Upper lobe of right lung (tissue), 1 donor: Measurements from ENCODE around the gene NPVF. TPM values are rescaled to one million over a fixed set of nuclear protein-coding genes. Genes with fewer than 3 reads are reported as not detected.

Source experiments
- ATAC-seq: fragments of 200-7000 bp; cut with Tn5 transposase; one replicate; pipeline ENCODE4 v1.9.1; 2020; ENCODE audit warnings: mild to moderate bottlenecking, moderate library complexity
- DNase-seq: peaks from one replicate; pipeline ENCODE4 v3.0.0-alpha.2; 2020
- H3K27ac ChIP-seq: fragments of 200-600 bp; one replicate; pipeline ENCODE4 v1.8.0; 2022
- H3K27me3 ChIP-seq: fragments of 200-600 bp; one replicate; pipeline ENCODE4 v1.8.0; 2022; ENCODE audit warnings: mild to moderate bottlenecking
- H3K36me3 ChIP-seq: fragments of 200-600 bp; one replicate; pipeline ENCODE4 v1.8.0; 2022
- H3K4me1 ChIP-seq: fragments of 200-600 bp; one replicate; pipeline ENCODE4 v1.8.0; 2022
- H3K4me3 ChIP-seq: fragments of 200-600 bp; one replicate; pipeline ENCODE4 v1.8.0; 2022; ENCODE audit warnings: mild to moderate bottlenecking
- H3K9me3 ChIP-seq: fragments of 200-600 bp; one replicate; pipeline ENCODE4 v1.8.0; 2022
- intact Hi-C: fragments of 100-400 bp; cut with DNase I; formaldehyde crosslinking; loops from one replicate; pipeline ENCODE4 v1.11.0; 2022
- total RNA-seq: library from RNA; stranded (reverse); fragmentation: NEBNext Ultra II Directional; extraction: Animal tissue kit (Norgen Biotek cat#: 25700); gene quantifications from one replicate; pipeline ENCODE4 v1.2.1, GENCODE V29; 2021
- TF ChIP-seq, protein P1 (sequence below): fragments of 200-600 bp; IDR thresholded peaks from one replicate; pipeline ENCODE4 v1.8.0; 2022; ENCODE audit warnings: antibody characterized with exemption
- donor health status: DM: no; HTN: yes; CAD: no; lungs with severe emphysema.

NPVF gene
- total RNA-seq, 1 donor from 2014 or later: not detected

DNA sequence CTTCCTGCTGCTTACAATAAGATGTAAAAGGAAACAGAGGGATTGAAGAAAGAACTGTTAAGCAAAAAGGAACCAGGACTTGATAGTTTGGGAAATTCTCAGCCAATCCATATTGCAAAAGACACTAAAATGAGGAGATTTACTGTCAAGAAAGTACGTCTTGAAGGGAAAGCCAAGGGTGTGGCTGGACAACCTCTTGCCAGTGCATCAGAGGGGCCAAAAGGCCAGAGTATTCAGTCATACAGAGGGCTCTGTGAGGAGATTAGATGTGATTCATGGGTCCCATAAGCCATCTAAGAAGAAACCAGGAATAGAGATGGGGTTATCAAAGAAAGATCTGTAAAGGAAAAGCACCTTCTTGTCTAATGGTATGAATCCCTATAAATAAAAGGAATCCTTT, 25.4 kb upstream of the NPVF start:
- DNase-seq (no peak), ATAC-seq (no peak)
- Histone ChIP-seq H3K4me3 (no peak overlapping the region), H3K27ac (no peak overlapping the region), H3K36me3 (no peaks in the 10 kb centered on the region), H3K9me3 (no peaks in the 10 kb centered on the region), H3K4me1 (no peaks in the 10 kb centered on the region), H3K27me3 (no peaks in the 10 kb centered on the region)
- TF ChIP-seq, protein P1, sequence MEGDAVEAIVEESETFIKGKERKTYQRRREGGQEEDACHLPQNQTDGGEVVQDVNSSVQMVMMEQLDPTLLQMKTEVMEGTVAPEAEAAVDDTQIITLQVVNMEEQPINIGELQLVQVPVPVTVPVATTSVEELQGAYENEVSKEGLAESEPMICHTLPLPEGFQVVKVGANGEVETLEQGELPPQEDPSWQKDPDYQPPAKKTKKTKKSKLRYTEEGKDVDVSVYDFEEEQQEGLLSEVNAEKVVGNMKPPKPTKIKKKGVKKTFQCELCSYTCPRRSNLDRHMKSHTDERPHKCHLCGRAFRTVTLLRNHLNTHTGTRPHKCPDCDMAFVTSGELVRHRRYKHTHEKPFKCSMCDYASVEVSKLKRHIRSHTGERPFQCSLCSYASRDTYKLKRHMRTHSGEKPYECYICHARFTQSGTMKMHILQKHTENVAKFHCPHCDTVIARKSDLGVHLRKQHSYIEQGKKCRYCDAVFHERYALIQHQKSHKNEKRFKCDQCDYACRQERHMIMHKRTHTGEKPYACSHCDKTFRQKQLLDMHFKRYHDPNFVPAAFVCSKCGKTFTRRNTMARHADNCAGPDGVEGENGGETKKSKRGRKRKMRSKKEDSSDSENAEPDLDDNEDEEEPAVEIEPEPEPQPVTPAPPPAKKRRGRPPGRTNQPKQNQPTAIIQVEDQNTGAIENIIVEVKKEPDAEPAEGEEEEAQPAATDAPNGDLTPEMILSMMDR: no peak
- intact Hi-C loops: no loop called here

DNA sequence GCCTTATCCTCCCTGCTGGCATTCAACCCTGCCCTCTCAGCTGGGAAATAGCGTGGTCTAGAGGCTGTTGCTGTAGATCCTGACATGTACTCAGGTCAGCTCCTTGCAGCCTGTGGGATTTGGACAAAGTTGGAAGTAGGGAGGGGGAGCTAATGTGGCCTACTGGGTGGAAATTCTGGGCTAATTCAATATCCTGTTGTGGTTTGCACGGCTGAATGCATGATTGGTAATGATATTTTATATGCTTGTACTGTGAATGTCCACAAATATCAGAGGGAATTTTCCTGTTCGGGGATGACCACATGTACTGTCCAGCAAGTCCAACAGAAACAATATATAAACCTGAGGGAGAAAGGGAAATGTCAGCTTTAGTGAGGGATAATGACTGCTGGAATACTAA, 22.1 kb upstream of the NPVF start:
- Histone ChIP-seq H3K9me3 (no peaks in the 10 kb centered on the region), H3K4me3 (no peak overlapping the region), H3K4me1 (no peaks in the 10 kb centered on the region), H3K27ac (no peak overlapping the region), H3K27me3 (no peaks in the 10 kb centered on the region), H3K36me3 (no peaks in the 10 kb centered on the region)
- intact Hi-C loops: no loop called here
- DNase-seq (no peak), ATAC-seq (no peak)
- TF ChIP-seq, protein P1: no peak

DNA sequence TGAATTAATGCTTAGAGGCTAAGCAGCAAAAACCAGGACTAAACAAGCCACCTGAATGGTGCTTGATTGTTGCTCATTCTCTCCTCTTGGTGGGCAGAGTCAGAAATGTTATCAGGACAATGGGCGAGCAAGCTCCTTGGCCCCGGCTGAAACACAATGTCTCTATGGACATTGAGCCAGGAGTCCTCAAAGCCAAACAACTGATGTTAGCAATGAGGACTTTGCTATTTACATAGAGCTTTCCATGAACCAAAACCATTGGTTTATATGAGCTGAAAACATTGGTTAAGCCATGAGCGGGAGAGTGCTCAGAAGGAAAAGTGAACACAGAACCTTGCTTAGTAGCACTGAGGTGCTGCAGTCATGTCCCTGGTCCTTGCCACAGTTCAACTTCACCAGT, 21.5 kb upstream of the NPVF start:
- TF ChIP-seq, protein P1: no peak
- no peaks in the 10 kb centered on the region for H3K36me3 ChIP-seq
- no peaks in the 10 kb centered on the region for H3K27me3 ChIP-seq
- intact Hi-C loops: no loop called here
- no peak overlapping the region for H3K4me3 ChIP-seq
- no peaks in the 10 kb centered on the region for H3K4me1 ChIP-seq
- H3K9me3 ChIP-seq: no peaks in the 10 kb centered on the region
- ATAC-seq: no peak
- H3K27ac ChIP-seq: no peak overlapping the region
- DNase-seq: no peak

DNA sequence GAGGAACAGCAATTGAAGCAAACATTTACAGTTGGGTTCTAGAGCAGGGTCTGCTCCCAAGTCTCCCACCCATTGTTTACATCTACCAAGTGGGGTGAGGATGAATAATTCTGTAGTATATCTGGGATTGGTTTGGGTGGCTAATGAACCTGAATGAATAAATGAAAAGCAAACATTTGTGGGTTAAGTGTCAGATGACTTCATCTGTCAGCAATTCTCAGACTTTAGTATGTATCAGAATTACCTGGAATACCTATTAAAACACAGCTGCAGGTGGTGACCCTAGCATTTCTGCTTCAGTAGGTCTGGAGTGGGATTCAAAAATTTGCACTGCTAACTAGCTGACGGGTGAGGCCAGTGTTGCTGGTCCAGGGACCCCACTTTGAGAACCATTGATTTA, 18.0 kb upstream of the NPVF start:
- no peak for ATAC-seq
- no peak for DNase-seq
- Histone ChIP-seq H3K9me3 (no peaks in the 10 kb centered on the region), H3K4me3 (no peak overlapping the region), H3K4me1 (no peaks in the 10 kb centered on the region), H3K27ac (no peak overlapping the region), H3K27me3 (no peaks in the 10 kb centered on the region), H3K36me3 (no peaks in the 10 kb centered on the region)
- intact Hi-C loops: no loop called here
- TF ChIP-seq, protein P1: no peak

DNA sequence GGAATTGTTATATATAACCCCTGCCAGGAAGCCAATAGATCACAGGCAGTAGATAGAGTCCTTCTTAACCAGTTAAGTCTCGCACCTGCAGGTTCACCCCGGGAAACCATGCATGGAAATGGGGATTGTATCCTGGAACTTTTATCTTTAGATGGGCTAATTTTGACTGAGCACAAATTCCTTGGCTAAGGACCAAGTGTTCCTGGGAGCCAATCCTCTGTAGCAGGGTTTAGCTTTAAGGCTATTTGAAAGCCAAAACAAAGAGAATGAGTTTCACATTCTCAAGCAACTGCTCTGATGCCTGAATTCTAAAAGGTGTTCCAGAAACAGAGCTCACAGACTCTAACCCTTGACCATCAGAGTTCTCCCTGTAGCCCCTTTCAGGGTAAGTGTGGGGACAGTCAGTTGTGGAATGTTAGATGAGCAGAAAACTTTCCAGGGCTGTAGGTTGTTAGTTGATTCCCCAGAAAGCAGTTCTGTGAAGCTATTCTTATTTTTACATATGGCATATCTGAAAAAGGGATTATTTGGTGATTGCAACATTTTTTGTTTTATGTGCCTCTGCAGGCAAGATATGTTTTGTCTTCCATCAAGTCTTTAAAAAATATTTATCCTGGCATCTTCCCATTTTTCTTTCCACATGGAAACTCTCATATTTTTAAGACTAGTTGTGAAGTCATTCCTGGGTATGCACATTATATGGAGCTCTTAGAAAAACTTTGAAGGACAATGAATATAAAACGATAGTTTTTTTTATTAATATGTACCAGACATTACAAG, 16.2 kb upstream of the NPVF start:
- no peak overlapping the region for H3K4me3 ChIP-seq

More for the DNA sequence above, 16.2 kb upstream of the NPVF start:
- DNase-seq (no peak), ATAC-seq (no peak)
- no peaks in the 10 kb centered on the region for H3K27me3 ChIP-seq
- no peaks in the 10 kb centered on the region for H3K4me1 ChIP-seq
- no peak overlapping the region for H3K27ac ChIP-seq
- H3K36me3 ChIP-seq: no peaks in the 10 kb centered on the region
- no peaks in the 10 kb centered on the region for H3K9me3 ChIP-seq
- TF ChIP-seq, protein P1: no peak
- intact Hi-C loops: no loop called here
